ENCODE measurements around the gene ACP7.

ACP7 gene

GRCh38 chr19:39150807-39151600 is 66.8 kb downstream of the ACP7 start:
- no peak for DNase-seq

GRCh38 chr19:39152066-39152465 is 67.9 kb downstream of the ACP7 start:
- DNase-seq: no peak

DNA sequence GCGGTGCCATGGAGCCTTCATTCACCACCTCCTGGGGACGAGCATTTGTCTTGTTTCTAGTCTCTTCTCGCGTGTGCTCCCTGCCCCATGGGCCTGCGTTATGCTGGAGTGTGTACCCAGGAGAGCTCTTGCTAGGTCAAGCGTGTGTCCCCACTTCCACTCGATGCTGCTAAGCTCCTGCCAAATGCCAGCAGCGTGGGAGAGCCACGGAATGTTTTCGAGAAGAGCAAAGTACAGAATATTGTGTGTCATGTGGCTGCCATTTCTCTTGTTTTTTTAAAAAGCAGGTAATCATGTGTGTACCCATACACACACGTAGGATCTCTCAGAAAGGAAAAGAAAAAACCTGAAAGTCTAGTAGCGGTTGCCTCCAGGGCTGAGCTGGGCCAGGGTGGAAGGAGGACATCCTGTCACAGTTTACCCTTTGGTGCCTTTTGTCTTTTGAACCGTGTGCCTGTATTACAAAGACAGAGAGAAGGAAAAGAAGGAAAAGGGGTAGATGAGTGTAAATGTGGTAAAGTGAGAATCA is 70.0 kb downstream of the ACP7 start:
- DNase-seq: no peak

GRCh38 chr19:39154629-39155100 is 70.5 kb downstream of the ACP7 start:
- DNase-seq: no peak

DNA sequence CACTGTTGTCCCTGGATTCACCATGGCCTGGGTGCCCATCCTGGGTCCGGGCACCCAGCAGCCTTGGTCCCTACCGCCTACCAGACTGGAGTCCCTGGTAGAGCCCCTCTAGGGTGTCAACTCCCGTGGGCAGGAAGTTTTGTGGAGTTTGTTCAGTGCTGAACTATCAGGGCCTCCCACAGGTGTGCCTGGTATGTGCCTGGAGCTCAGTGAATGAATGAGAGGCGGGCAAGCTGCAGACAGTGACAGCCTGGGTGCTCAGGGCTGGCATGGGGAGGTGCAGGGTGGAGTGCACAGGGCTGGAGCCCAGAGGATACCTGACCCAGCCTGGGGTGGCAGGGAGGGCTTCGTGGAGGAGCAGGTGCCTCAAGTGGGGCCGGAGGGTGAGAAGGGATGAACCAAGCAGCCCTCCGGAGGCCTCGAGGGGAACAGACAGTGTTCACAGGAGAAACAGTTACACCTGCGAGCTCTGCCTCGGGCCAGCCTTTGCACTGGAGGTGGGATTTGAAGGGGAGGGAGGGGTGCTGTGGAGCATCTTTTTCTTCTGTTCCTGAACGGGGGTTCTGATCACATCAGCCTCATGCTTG is 71.0 kb downstream of the ACP7 start:
- DNase-seq: no peak

GRCh38 chr19:39155741-39156140 is 71.6 kb downstream of the ACP7 start:
- no peak for DNase-seq

DNA sequence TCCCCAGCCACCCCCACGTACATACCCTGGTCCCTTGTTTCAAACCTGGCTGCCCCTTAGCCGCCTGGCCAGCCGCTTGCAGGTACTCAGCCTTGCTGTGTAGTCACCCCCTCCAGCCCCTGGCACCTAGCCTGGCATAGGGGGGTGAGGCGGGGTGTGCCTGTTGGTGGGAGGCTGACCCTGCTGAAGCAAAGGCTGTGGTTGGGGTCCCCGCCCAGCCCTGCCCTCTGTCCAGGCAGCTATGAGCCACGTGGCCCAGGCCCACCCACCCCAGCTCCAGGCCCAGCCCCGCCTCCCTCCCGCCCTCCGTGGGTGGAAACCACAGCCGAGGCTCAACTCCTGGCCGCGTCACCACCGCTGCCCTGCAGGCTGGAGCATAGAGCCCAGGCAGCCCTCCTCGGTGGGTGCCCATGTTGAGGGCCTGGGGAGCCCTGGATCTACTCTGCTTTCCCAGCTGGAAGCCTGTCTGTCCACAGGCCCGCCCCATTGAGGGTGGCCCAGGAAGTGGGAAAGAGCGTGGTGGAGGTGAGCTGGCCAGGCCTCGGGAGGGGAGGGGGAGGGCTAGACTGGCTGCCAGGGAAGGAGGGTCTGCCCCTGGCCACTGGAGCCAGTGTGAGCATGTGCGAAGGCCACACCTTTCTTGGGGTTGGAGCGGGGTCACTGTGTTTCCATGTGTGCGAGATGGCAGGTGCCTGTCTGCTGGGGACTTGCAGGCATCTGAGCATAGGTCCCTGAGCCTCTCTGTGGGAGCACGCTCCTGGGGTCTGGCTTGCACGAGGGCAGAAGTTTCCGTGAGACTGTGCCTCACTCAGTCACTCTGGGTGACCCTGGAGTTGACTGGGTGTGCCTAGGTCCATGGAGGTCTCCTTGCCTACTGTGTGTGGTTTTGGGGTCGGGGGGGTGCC is 72.4 kb downstream of the ACP7 start:
- no peak for DNase-seq

- no peak for DNase-seq
Measured at GRCh38 chr19:39157275-39157996, 73.3 kb downstream of the ACP7 start.

GRCh38 chr19:39157997-39158389 is 73.8 kb downstream of the ACP7 start:
- no peak for DNase-seq

- no peak for DNase-seq
Measured at GRCh38 chr19:39158646-39159260, 74.6 kb downstream of the ACP7 start.

DNA sequence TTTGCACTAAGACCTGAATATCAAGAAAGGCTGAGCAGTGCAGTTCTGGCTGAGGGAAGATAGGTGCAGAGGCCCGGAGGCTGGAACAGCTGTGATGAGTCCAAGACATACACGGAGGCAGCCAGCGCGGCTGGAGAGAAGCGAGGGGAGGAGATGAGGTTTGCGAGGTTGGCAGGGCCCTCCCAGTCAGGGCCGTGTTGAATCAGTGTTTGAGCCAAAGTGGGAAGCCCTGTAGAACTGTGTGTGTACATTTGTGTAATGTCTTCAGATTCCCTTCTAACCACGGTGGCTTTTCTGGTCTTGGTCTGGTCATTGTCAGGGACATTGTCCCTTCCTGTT is 76.3 kb downstream of the ACP7 start:
- DNase-seq: no peak
